GM12891 (cell line): Measurements from ENCODE around the gene ST7.

Experiments used
- POLR2AphosphoS5 ChIP-seq: IDR thresholded peaks from 2 replicates; pipeline ENCODE4 v1.6.1; 2011; ENCODE audit warnings: low read depth, low read length, control low read depth
- TAF1 ChIP-seq: IDR thresholded peaks from 2 replicates; pipeline ENCODE4 v1.6.1; 2011; ENCODE audit warnings: low read depth, low read length, control low read depth

DNA sequence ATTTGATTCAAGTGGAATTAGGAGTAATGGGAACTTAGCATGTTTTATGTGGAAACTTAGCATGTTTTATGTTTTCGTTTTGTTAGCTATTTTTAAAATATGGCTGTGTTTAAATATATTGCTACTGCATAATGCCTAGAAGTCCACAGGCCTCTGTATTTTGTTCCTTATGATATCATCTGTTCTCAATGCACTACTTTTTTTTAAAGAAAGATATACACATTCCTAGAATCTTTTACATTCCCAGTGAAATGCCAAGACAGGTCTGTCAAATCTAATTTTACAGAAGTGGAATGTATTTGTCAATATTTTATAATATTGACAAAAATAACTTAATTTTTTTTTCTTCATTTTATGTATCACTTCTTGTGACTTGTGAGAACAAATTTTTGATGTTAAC is 51.6 kb downstream of the ST7 start:
- TF ChIP-seq TAF1 (no peak), POLR2AphosphoS5 (no peak)
